GM18511 (cell line): ENCODE data around the gene IFNGR2.

Experiments used
- ATAC-seq: cut with Tn5 transposase; IDR thresholded peaks from one replicate; pipeline ENCODE4 v1.9.1; 2021; ENCODE audit warnings: mild to moderate bottlenecking, moderate library complexity; ENCODE audit not compliant: unreplicated experiment

Gene IFNGR2

GRCh38 chr21:33480481-33481103, 77.4 kb downstream of the IFNGR2 start:
- ATAC-seq, result peak; percentile 0

DNA sequence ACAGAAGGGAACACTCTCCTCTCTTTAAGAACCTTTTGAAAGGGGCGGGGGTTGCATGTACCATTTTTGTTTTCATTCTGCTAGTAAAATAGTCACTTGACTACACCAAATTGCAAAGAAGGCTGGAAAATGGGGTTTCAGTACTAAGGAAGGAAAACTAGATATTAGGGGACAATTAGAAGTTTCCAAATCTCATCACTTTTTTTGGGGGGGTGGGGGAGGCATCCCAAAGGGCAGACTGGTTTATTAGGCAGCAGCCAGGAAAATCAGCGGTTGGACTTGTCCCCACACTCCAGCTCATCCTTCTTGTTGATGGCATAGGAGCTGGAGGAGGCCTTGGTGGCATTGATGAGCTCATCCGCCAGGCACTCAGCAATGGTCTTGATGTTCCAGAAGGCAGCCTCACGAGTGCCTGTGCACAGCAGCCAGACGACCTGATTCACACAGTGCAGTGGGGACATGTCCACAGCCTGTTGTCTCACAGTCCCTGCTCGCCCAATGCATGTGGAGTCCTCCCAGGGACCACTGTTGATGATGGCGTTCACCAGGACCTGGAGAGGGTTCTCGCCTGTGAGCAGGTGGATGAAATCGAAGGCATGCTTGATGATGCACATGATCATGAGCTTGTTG, 78.2 kb downstream of the IFNGR2 start:
- ATAC-seq, result no peak
